NCI-H1105 (cell line): ENCODE results near the gene ZFP36.
"Not testable (repeated sequence)": the region's sequence is repeated elsewhere in the genome, so short reads cannot be mapped to it uniquely, and the experiment has no call there.

Source experiments
- DNase-seq: peaks from one replicate; lab custom pipeline; 2025; lab: John Stamatoyannopoulos, UW

Gene ZFP36

GRCh38 chr19:39406656-39407409 is at the start of gene ZFP36:
Gene ZFP36 (plus strand): TSS chr19:39406847. CDS start chr19:39406905, 58 bp downstream.
- DNase-seq, result peak; percentile 53

- DNase-seq, result no peak
Measured at GRCh38 chr19:39359026-39359425, 47.6 kb upstream of the ZFP36 start.

GRCh38 chr19:39360599-39360998 is 46.0 kb upstream of the ZFP36 start:
- DNase-seq, result no peak

GRCh38 chr19:39362682-39363657 is 43.7 kb upstream of the ZFP36 start:
- no peak for DNase-seq

- DNase-seq, result no peak
Measured at GRCh38 chr19:39363901-39364457, 42.7 kb upstream of the ZFP36 start.

GRCh38 chr19:39365531-39365930 is 41.1 kb upstream of the ZFP36 start:
- DNase-seq, result no peak

GRCh38 chr19:39369200-39369599 is 37.4 kb upstream of the ZFP36 start:
- no peak for DNase-seq

- no peak for DNase-seq
Measured at GRCh38 chr19:39370735-39371134, 35.9 kb upstream of the ZFP36 start.

GRCh38 chr19:39372047-39372802 is 34.4 kb upstream of the ZFP36 start:
- DNase-seq, result no peak

- no peak for DNase-seq
Measured at GRCh38 chr19:39372941-39373340, 33.7 kb upstream of the ZFP36 start.

GRCh38 chr19:39375929-39376328 is 30.7 kb upstream of the ZFP36 start:
- no peak for DNase-seq

GRCh38 chr19:39377373-39378362 is 29.0 kb upstream of the ZFP36 start:
- DNase-seq, result no peak

- DNase-seq, result not testable (repeated sequence)
Measured at GRCh38 chr19:39379366-39379765, 27.3 kb upstream of the ZFP36 start.

GRCh38 chr19:39379865-39380396 is 26.7 kb upstream of the ZFP36 start:
- no peak for DNase-seq

GRCh38 chr19:39380521-39381502 is 25.8 kb upstream of the ZFP36 start:
- no peak for DNase-seq

GRCh38 chr19:39381910-39382611 is 24.6 kb upstream of the ZFP36 start:
- no peak for DNase-seq

GRCh38 chr19:39382991-39383828 is 23.4 kb upstream of the ZFP36 start:
- no peak for DNase-seq
